Activated CD8-positive, alpha-beta T cell treated with anti-CD3 and anti-CD28 coated beads for 36 hours (primary cell): ENCODE data around the gene PABPN1. TPM values are rescaled to one million over a fixed set of nuclear protein-coding genes. Genes with fewer than 3 reads are reported as not detected.

Source experiments
- ATAC-seq: fragments of 200-7000 bp; cut with Tn5 transposase; one replicate; pipeline ENCODE4 v1.10.0; 2021; ENCODE audit warnings: mild to moderate bottlenecking, moderate library complexity
- CTCF ChIA-PET: fragments of 350-600 bp; sonication (Branson Sonifier 250); formaldehyde crosslinking; loops from one replicate; lab custom pipeline; 2021; ENCODE audit warnings: antibody characterized with exemption; lab: Charles Lee
- POLR2A ChIA-PET: fragments of 350-600 bp; sonication (Branson Sonifier 250); formaldehyde crosslinking; loops from one replicate; lab custom pipeline; 2021; ENCODE audit warnings: antibody characterized with exemption; lab: Charles Lee
- DNase-seq: peaks from one replicate; pipeline ENCODE4 v3.0.0-alpha.2; 2020
- H3K27ac Mint-ChIP-seq: one replicate; pipeline ENCODE4 v1.8.0; 2021; ENCODE audit warnings: mild to moderate bottlenecking, mixed read lengths
- H3K27me3 Mint-ChIP-seq: one replicate; pipeline ENCODE4 v1.8.0; 2021; ENCODE audit warnings: mixed read lengths
- H3K36me3 Mint-ChIP-seq: one replicate; pipeline ENCODE4 v1.8.0; 2021; ENCODE audit warnings: low read depth, mixed read lengths
- H3K4me1 Mint-ChIP-seq: one replicate; pipeline ENCODE4 v1.8.0; 2021; ENCODE audit warnings: low read depth, mixed read lengths
- H3K4me3 Mint-ChIP-seq: one replicate; pipeline ENCODE4 v1.8.0; 2021; ENCODE audit warnings: mild to moderate bottlenecking, moderate library complexity, mixed read lengths
- H3K9me3 Mint-ChIP-seq: one replicate; pipeline ENCODE4 v1.8.0; 2021; ENCODE audit warnings: mixed read lengths
- intact Hi-C: fragments of 100-400 bp; cut with micrococcal nuclease; formaldehyde crosslinking; loops from one replicate; pipeline ENCODE4 v1.10.0; 2022
- total RNA-seq, 2 experiments: library from RNA; stranded (reverse); gene quantifications; one replicate each; pipeline ENCODE4 v1.2.3, GENCODE V29; 2021
- TF ChIP-seq, protein P1 (sequence below): fragments of 200-600 bp; IDR thresholded peaks from one replicate; pipeline ENCODE4 v1.8.0; 2022; ENCODE audit warnings: antibody characterized with exemption, mild to moderate bottlenecking

The PABPN1 gene
- total RNA-seq, 2 experiments from 2014 or later, result 258 to 260 TPM

DNA sequence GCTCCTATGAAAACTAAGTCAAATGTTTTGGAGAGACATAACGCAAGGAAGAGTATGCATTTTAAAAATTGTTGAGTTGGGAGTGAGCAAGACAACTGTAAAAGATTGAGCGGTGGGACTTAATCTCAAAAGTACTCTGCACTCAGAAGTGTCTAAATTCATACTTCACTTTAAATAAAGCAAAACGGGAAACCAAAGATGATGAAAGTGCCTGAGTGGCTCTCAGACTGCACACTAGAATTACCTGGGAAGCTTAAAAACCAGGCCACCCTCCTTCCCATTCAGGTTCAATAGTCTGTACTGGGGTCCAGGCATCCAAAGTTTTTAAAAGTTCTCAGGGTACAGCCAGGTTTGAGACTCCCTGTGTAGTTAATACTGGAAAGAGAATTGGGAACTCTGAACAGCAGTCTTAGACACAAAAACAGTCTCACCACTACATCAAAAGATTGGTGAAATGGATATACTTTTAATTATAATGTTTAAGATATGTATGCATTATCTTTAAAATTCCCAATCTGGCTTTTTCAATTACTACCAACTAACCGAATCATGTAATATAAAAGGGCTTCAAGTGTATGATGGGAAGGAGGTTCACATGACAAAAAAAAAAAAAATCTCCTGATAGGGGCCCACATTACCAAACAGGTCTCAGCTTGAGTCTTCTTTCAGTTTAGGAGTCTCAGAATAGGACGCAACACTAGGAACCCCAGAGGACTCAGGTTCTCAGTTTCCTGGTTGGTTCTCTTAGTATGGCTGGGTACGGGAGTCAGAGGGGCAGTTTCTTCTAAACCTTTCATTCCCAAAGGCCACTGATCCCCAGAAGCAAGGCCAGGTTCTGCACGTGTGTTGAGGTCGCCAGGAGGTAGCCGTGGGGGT lies 36.4 kb upstream of the PABPN1 start:
- peak; percentile 23 for DNase-seq

DNA sequence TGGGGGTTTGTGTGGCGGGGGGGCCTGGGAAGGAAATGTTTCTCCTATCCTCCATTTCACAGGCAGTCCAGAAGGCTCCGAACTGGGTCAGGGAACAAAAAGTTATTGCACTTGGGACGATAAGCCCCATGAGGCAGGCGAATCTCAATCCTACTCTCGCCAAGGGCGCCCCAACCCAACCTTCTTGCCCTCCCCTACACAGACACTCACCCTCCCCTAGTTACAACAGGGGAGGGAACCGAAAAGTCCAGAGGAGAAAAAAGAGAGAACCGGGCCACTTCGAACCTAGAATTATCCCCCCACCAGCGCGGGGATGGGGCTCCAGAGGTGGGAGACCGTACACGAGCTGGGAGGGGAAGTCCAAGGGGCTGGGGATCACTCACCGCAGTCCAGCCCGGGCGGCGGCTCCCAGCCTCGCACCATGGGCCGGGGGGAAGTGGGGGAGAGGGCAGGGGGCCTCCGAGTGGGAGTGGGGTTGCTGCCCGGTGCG lies 35.7 kb upstream of the PABPN1 start:
- no peak for DNase-seq

More for the DNA sequence above, 36.4 kb upstream of the PABPN1 start:
- Mint-ChIP-seq H3K27ac (peak overlapping the region; percentile 93), H3K4me1 (peaks cover 27% of the 10 kb centered on the region), H3K27me3 (no peaks in the 10 kb centered on the region), H3K36me3 (peaks cover 11% of the 10 kb centered on the region), H3K9me3 (no peaks in the 10 kb centered on the region), H3K4me3 (peak overlapping the region; percentile 95)
- ATAC-seq, result no peak
- ChIA-PET POLR2A (interaction anchor here (0.9 to 3.7 kb wide), 4 partner anchors 8 to 36 kb away, joined by 3 to 32 read pairs (median 8); partner anchors contain the start of genes PABPN1 and PPP1R3E), CTCF (interaction anchor here (2.1 kb wide), 1 partner anchor 36 kb away, joined by 12 read pairs; the partner anchor contains the start of gene PABPN1)
- TF ChIP-seq, protein P1, sequence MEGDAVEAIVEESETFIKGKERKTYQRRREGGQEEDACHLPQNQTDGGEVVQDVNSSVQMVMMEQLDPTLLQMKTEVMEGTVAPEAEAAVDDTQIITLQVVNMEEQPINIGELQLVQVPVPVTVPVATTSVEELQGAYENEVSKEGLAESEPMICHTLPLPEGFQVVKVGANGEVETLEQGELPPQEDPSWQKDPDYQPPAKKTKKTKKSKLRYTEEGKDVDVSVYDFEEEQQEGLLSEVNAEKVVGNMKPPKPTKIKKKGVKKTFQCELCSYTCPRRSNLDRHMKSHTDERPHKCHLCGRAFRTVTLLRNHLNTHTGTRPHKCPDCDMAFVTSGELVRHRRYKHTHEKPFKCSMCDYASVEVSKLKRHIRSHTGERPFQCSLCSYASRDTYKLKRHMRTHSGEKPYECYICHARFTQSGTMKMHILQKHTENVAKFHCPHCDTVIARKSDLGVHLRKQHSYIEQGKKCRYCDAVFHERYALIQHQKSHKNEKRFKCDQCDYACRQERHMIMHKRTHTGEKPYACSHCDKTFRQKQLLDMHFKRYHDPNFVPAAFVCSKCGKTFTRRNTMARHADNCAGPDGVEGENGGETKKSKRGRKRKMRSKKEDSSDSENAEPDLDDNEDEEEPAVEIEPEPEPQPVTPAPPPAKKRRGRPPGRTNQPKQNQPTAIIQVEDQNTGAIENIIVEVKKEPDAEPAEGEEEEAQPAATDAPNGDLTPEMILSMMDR, result no peak
- intact Hi-C loops, result loop anchor here (5.0 kb wide), 1 partner anchor 37 kb away; the partner anchor contains the start of gene PABPN1

DNA sequence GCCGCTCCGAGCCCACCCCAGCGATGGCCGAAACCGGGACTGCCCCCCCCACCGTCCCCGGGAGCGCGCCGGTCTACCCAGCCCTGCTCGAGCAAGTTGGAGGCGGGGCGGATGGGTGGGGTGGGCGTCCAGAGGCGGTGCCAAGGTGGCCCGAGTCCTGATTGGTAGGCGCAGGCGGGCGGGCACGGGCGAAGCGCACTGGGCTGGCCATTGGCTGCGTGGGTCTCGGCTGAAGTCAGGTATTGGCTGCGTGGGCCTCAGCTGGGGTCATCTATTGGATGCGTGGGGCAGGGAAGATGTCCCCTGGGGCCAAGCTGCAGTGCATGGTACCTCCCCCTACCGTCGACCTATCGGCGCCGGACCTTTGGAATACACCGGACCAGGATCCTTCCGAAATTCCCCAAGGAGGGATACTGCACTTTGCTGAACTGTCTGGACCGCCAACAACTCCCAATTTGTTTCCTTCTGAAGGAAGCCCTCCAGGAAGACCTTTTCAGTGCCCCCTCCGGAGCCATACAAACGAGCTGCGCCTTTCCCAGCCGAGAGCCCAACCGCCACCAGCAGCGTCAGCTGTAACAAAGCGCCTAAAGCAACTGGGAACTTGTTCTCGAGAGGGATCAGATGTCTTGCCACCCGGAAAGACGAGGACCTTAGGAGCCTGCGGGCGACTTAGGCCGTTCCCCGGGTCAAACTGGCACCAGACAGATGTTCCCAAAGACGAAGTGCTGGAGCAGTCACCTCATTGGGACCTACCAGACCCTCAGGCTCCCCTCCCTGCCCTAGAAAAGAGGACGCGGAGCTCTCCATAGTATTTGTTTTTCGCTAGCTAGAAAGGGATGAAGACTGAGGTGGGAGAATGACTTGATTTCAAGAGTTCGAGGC lies 35.0 kb upstream of the PABPN1 start, which contains the start of gene HOMEZ:
HOMEZ (minus strand) TSS at position 113 of the 882 bp plus-strand sequence. CDS start 180 bp downstream, outside the sequence.
- Mint-ChIP-seq H3K4me3 (peak within 1 kb of the TSS; percentile 95), H3K27me3 (no peaks in the 10 kb centered on the region), H3K27ac (peak within 1 kb of the TSS; percentile 93), H3K4me1 (peaks cover 26% of the 10 kb centered on the region), H3K9me3 (no peaks in the 10 kb centered on the region), H3K36me3 (peaks cover 11% of the 10 kb centered on the region)
- ATAC-seq (peak; percentile 99), DNase-seq (peak; percentile 99)
- CTCF ChIA-PET, result interaction anchor here (0.8 to 2.6 kb wide), 9 partner anchors 8 to 170 kb away, joined by 3 to 18 read pairs (median 6); partner anchors contain the start of gene PABPN1
- intact Hi-C loops, result loop anchor here (5.0 kb wide), 1 partner anchor 36 kb away; the partner anchor contains the start of gene PABPN1
- TF ChIP-seq, protein P1, result no peak
- POLR2A ChIA-PET, result interaction anchor here (0.6 to 3.7 kb wide), 8 partner anchors 10 to 363 kb away, joined by 3 to 32 read pairs (median 4); partner anchors contain the start of genes PABPN1 and PPP1R3E

More for the DNA sequence above, 35.7 kb upstream of the PABPN1 start:
- Mint-ChIP-seq H3K9me3 (no peaks in the 10 kb centered on the region), H3K27ac (peak overlapping the region; percentile 93), H3K36me3 (peaks cover 11% of the 10 kb centered on the region), H3K27me3 (no peaks in the 10 kb centered on the region), H3K4me1 (peaks cover 27% of the 10 kb centered on the region), H3K4me3 (peak overlapping the region; percentile 95)
- POLR2A ChIA-PET, result interaction anchor here (1.0 to 3.7 kb wide), 4 partner anchors 12 to 49 kb away, joined by 3 to 32 read pairs (median 8); partner anchors contain the start of genes PABPN1 and PPP1R3E
- TF ChIP-seq, protein P1, result no peak
- intact Hi-C loops, result loop anchor here (5.0 kb wide), 1 partner anchor 37 kb away; the partner anchor contains the start of gene PABPN1
- CTCF ChIA-PET, result interaction anchor here (1.1 to 2.6 kb wide), 6 partner anchors 11 to 165 kb away, joined by 3 to 18 read pairs (median 10); partner anchors contain the start of gene PABPN1
- ATAC-seq, result peak; percentile 19

DNA sequence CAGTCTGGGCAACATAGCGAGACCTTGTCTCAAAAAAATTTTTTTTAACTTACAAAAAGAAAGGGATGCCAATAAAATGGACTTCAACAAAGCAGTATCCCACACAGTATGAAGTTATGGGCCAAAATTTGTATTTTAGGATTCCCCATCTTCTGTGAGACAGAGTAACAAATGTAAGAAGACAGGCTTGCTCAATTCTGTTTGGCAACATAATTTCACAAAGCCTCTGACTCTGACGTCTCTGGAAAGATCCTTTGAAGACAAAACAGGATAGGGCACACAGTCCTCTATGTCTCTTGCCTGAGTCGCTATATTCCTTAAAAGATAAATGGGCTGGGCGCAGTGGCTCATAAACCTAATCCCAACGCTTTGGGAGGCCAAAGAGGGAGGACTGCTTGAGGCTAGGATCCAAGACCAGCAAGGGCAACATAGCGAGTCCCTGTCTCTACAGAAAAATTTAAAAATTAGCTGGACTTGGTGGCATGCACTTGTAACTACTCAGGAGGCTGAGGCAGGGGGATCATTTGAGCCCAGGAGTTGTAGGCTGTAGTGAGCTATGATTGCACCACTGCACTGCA lies 34.3 kb upstream of the PABPN1 start:
- POLR2A ChIA-PET, result interaction anchor here (0.9 to 3.7 kb wide), 7 partner anchors 9 to 280 kb away, joined by 3 to 32 read pairs (median 3); partner anchors contain the start of genes PABPN1 and PPP1R3E
- CTCF ChIA-PET, result interaction anchor here (0.9 to 2.6 kb wide), 10 partner anchors 10 to 218 kb away, joined by 3 to 18 read pairs (median 4); partner anchors contain the start of gene PABPN1
- intact Hi-C loops, result loop anchor here (5.0 kb wide), 1 partner anchor 35 kb away; the partner anchor contains the start of gene PABPN1
- DNase-seq (no peak), ATAC-seq (no peak)
- Mint-ChIP-seq H3K4me3 (peak overlapping the region; percentile 95), H3K9me3 (no peaks in the 10 kb centered on the region), H3K4me1 (peaks cover 25% of the 10 kb centered on the region), H3K27ac (peak overlapping the region; percentile 93), H3K36me3 (peaks cover 11% of the 10 kb centered on the region), H3K27me3 (no peaks in the 10 kb centered on the region)
- TF ChIP-seq, protein P1, result no peak
